ENCODE results near the gene DHRS3. TPM values are rescaled to one million over a fixed set of nuclear protein-coding genes. Genes with fewer than 3 reads are reported as not detected.

DHRS3 gene
- total RNA-seq, 1 experiment from 2014 or later = 54.5 TPM

DNA sequence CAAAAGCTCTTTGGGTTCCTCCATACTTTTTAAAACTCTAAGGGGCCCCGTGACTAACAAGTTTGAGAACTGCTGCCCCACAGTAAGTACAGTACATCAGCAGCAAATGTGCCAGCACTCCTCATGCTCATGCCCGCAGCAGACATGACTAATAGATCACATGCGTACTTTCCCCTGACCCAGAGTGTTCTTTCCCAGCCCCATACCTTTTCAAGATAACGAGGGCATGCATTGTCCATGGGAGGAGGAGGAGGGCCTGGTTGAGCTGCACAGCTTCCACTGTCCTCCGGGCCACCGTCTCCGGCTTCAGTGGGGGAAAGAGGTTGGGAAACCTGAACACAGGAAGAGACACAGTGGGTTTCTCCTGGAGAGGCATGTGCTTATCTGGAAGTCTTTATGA, 45.5 kb downstream of the DHRS3 start:
- no peak overlapping the region for H4K5ac ChIP-seq (ENCODE audit: insufficient read length, low read depth, low read length)
- no peaks in the 10 kb centered on the region for H3K79me2 ChIP-seq (ENCODE audit: insufficient read depth, low read length)
- H3T11ph ChIP-seq (ENCODE audit: low read length) = no peak overlapping the region
- H3K79me1 ChIP-seq (ENCODE audit: insufficient read depth, low read depth, low read length, poor library complexity, severe bottlenecking) = no peaks in the 10 kb centered on the region
- no peak overlapping the region for H4K91ac ChIP-seq (ENCODE audit: insufficient read length, low read depth, low read length)
- no peak overlapping the region for H2BK5ac ChIP-seq (ENCODE audit: insufficient read length, low read length)
- H3K4me1 ChIP-seq (ENCODE audit: insufficient read depth, low read length) = no peaks in the 10 kb centered on the region
- no peaks in the 10 kb centered on the region for H4K20me1 ChIP-seq (ENCODE audit: control insufficient read depth, insufficient read depth, insufficient read length)
- no peaks in the 10 kb centered on the region for H3K4me1 Mint-ChIP-seq
- no peaks in the 10 kb centered on the region for H3K9me3 Mint-ChIP-seq
- no peak overlapping the region for H3K4me3 Mint-ChIP-seq
- no peak overlapping the region for H3K4me2 ChIP-seq (ENCODE audit: insufficient read depth, insufficient read length, low read length)
- no peak overlapping the region for H4K8ac ChIP-seq (replicated peaks; ENCODE audit: insufficient read length, low read depth, low read length)
- H2BK120ac ChIP-seq (ENCODE audit: low read depth, low read length, poor library complexity, severe bottlenecking) = no peak overlapping the region
- no peak overlapping the region for H2BK12ac ChIP-seq (ENCODE audit: insufficient read length, low read depth, low read length)
- H3K18ac ChIP-seq (ENCODE audit: insufficient read length, low read depth, low read length) = no peak overlapping the region
- no peak overlapping the region for H2BK15ac ChIP-seq (ENCODE audit: low read depth, low read length)
- H3K27ac Mint-ChIP-seq = no peak overlapping the region
- H3K23me2 ChIP-seq (ENCODE audit: insufficient read length, low read depth, low read length, poor library complexity, severe bottlenecking) = no peaks in the 10 kb centered on the region
- H3K56ac ChIP-seq (ENCODE audit: insufficient read length, low read depth, low read length) = no peak overlapping the region
- WGBS (ENCODE audit: extremely low coverage, insufficient read length, low lambda C conversion rate) = no CpG with 5 or more reads among the region's 7 CpGs
- H3K27me3 Mint-ChIP-seq (ENCODE audit: low read depth) = no peaks in the 10 kb centered on the region; the same call in 1 of the 2 replicates
- H2BK20ac ChIP-seq (ENCODE audit: low read depth, low read length, poor library complexity, severe bottlenecking) = no peak overlapping the region
- H3K4ac ChIP-seq (ENCODE audit: low read depth, low read length) = no peak overlapping the region
- H3K9ac ChIP-seq (ENCODE audit: extremely low read depth, insufficient read length, low read length) = no peak overlapping the region
- no peak overlapping the region for H3K23ac ChIP-seq (ENCODE audit: insufficient read length, low read depth, low read length)
- DNase-seq = no peak
- no peaks in the 10 kb centered on the region for H3K9me3 ChIP-seq (ENCODE audit: control insufficient read depth, low read depth, low read length)
- H2AFZ ChIP-seq (ENCODE audit: low read length) = no peak overlapping the region
- H3K36me3 Mint-ChIP-seq (ENCODE audit: insufficient read depth in 1 of 3, low read depth in 3 of 3) = peaks cover 6 to 82% (median 76%) of the 10 kb centered on the region in 3 experiments
- no peak overlapping the region for H3K14ac ChIP-seq (ENCODE audit: insufficient read depth, low read length)
- TF ChIP-seq, protein P1, sequence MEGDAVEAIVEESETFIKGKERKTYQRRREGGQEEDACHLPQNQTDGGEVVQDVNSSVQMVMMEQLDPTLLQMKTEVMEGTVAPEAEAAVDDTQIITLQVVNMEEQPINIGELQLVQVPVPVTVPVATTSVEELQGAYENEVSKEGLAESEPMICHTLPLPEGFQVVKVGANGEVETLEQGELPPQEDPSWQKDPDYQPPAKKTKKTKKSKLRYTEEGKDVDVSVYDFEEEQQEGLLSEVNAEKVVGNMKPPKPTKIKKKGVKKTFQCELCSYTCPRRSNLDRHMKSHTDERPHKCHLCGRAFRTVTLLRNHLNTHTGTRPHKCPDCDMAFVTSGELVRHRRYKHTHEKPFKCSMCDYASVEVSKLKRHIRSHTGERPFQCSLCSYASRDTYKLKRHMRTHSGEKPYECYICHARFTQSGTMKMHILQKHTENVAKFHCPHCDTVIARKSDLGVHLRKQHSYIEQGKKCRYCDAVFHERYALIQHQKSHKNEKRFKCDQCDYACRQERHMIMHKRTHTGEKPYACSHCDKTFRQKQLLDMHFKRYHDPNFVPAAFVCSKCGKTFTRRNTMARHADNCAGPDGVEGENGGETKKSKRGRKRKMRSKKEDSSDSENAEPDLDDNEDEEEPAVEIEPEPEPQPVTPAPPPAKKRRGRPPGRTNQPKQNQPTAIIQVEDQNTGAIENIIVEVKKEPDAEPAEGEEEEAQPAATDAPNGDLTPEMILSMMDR (conservative IDR thresholded peaks at IDR 0.05) = no peak
- no peak overlapping the region for H3K27ac ChIP-seq (ENCODE audit: insufficient read length, low read depth, low read length)
- H3K27me3 ChIP-seq (ENCODE audit: insufficient read depth, low read length) = no peaks in the 10 kb centered on the region
- H2AK5ac ChIP-seq (ENCODE audit: insufficient read length, low read length) = no peak overlapping the region

Data from H9 (cell line).